HEK293T (cell line): ENCODE data around the gene USP53.

Source experiments
- CTCF ChIA-PET: fragments of 350-600 bp; formaldehyde crosslinking; extraction: SDS; loops from one replicate; lab custom pipeline; 2021; ENCODE audit warnings: antibody characterized with exemption, inconsistent platforms; lab: Yijun Ruan, JAX
- POLR2A ChIA-PET: fragments of 350-600 bp; formaldehyde crosslinking; extraction: SDS; loops from one replicate; lab custom pipeline; 2020; ENCODE audit warnings: antibody characterized with exemption, inconsistent platforms; lab: Yijun Ruan, JAX
- DNase-seq: peaks from one replicate; pipeline ENCODE4 v3.0.0; 2012; ENCODE audit warnings: mixed read lengths; ENCODE audit errors: extremely low spot score
- ARNT ChIP-seq: fragments of 450-650 bp; IDR thresholded peaks from 2 replicates; pipeline ENCODE4 v1.6.1; 2017; ENCODE audit warnings: mild to moderate bottlenecking
- BHLHE40 ChIP-seq: fragments of 450-650 bp; IDR thresholded peaks from 2 replicates; pipeline ENCODE4 v1.6.1; 2016; ENCODE audit warnings: mild to moderate bottlenecking, moderate library complexity, borderline replicate concordance
- CTBP1 ChIP-seq: fragments of 450-650 bp; IDR thresholded peaks from 2 replicates; pipeline ENCODE4 v1.6.1; 2016; ENCODE audit warnings: borderline replicate concordance
- ELF4 ChIP-seq: fragments of 450-650 bp; IDR thresholded peaks from 2 replicates; pipeline ENCODE4 v1.6.1; 2017; ENCODE audit warnings: antibody characterized with exemption
- FOXA1 ChIP-seq: fragments of 450-650 bp; IDR thresholded peaks from 2 replicates; pipeline ENCODE4 v1.6.1; 2016; ENCODE audit warnings: mild to moderate bottlenecking
- FOXK2 ChIP-seq: fragments of 450-650 bp; IDR thresholded peaks from 2 replicates; pipeline ENCODE4 v1.6.1; 2016; ENCODE audit warnings: mild to moderate bottlenecking
- FOXM1 ChIP-seq: fragments of 450-650 bp; IDR thresholded peaks from 2 replicates; pipeline ENCODE4 v1.6.1; 2017; ENCODE audit warnings: mild to moderate bottlenecking, borderline replicate concordance
- HDGF ChIP-seq: fragments of 450-650 bp; IDR thresholded peaks from 2 replicates; pipeline ENCODE4 v1.6.1; 2017; ENCODE audit warnings: antibody characterized with exemption, borderline replicate concordance
- L3MBTL2 ChIP-seq: fragments of 450-650 bp; conservative IDR thresholded peaks from 2 replicates; pipeline ENCODE4 v1.6.1; 2016; ENCODE audit warnings: mild to moderate bottlenecking
- LEF1 ChIP-seq: fragments of 450-650 bp; IDR thresholded peaks from 2 replicates; pipeline ENCODE4 v1.6.1; 2017; ENCODE audit warnings: mild to moderate bottlenecking, borderline replicate concordance
- NFRKB ChIP-seq: fragments of 450-650 bp; IDR thresholded peaks from 2 replicates; pipeline ENCODE4 v1.6.1; 2016; ENCODE audit warnings: mild to moderate bottlenecking, moderate library complexity
- PKNOX1 ChIP-seq: fragments of 450-650 bp; IDR thresholded peaks from 2 replicates; pipeline ENCODE4 v1.6.1; 2016
- SP1 ChIP-seq: fragments of 450-650 bp; IDR thresholded peaks from 2 replicates; pipeline ENCODE4 v1.6.1; 2017
- SUZ12 ChIP-seq: fragments of 450-650 bp; IDR thresholded peaks from 2 replicates; pipeline ENCODE4 v1.6.1; 2016; ENCODE audit warnings: mild to moderate bottlenecking
- TARDBP ChIP-seq: fragments of 450-650 bp; IDR thresholded peaks from 2 replicates; pipeline ENCODE4 v1.6.1; 2016
- ZNF384 ChIP-seq: fragments of 450-650 bp; IDR thresholded peaks from 2 replicates; pipeline ENCODE4 v1.6.1; 2016

USP53 gene

GRCh38 chr4:119189638-119190037 is 22.9 kb upstream of the USP53 start:
- ChIA-PET POLR2A (interaction anchor here (2.3 kb wide), 1 partner anchor 23 kb away, joined by 7 read pairs; the partner anchor contains the start of gene USP53), CTCF (interaction anchor here (1.9 kb wide), 1 partner anchor 11 kb away, joined by 4 read pairs; no protein-coding TSS in a partner anchor)
- no peak for DNase-seq
- TF ChIP-seq L3MBTL2: no peak
- no peak for TF ChIP-seq HDGF
- TF ChIP-seq TARDBP: no peak
- TF ChIP-seq SUZ12: no peak
- no peak for TF ChIP-seq CTBP1
- TF ChIP-seq LEF1: no peak
- no peak for TF ChIP-seq FOXM1

GRCh38 chr4:119190354-119190753 is 22.2 kb upstream of the USP53 start:
- POLR2A ChIA-PET: interaction anchor here (2.3 kb wide), 1 partner anchor 23 kb away, joined by 7 read pairs; the partner anchor contains the start of gene USP53
- DNase-seq: no peak
- TF ChIP-seq TARDBP (no peak), ELF4 (no peak), NFRKB (no peak), L3MBTL2 (no peak)
- CTCF ChIA-PET: interaction anchor here (0.7 to 1.9 kb wide), 2 partner anchors 12 to 47 kb away, joined by 3 to 4 read pairs; no protein-coding TSS in a partner anchor

- no peak for TF ChIP-seq ZNF384
- TF ChIP-seq NFRKB: no peak
- TF ChIP-seq LEF1: no peak
- no peak for TF ChIP-seq BHLHE40
- no peak for TF ChIP-seq HDGF
- no peak for TF ChIP-seq ELF4
- TF ChIP-seq CTBP1: no peak
- TF ChIP-seq SUZ12: no peak
- no peak for TF ChIP-seq PKNOX1
- TF ChIP-seq FOXA1: no peak
- no peak for TF ChIP-seq FOXK2
- TF ChIP-seq SP1: no peak
- TF ChIP-seq L3MBTL2: no peak
- no peak for TF ChIP-seq ARNT
- TF ChIP-seq FOXM1: no peak
- CTCF ChIA-PET: no interaction called here
- POLR2A ChIA-PET: no interaction called here
- no peak for DNase-seq
Measured at GRCh38 chr4:119191505-119191904, 21.0 kb upstream of the USP53 start.

- ChIA-PET POLR2A (no interaction called here), CTCF (no interaction called here)
- DNase-seq: no peak
- no peak for TF ChIP-seq BHLHE40
Measured at GRCh38 chr4:119197772-119198212, 14.7 kb upstream of the USP53 start.

- no peak for DNase-seq
- no peak for TF ChIP-seq ELF4
- POLR2A ChIA-PET: no interaction called here
- CTCF ChIA-PET: no interaction called here
Measured at GRCh38 chr4:119204916-119205315, 7.6 kb upstream of the USP53 start.

GRCh38 chr4:119205690-119206089 is 6.8 kb upstream of the USP53 start:
- CTCF ChIA-PET: no interaction called here
- DNase-seq: no peak
- POLR2A ChIA-PET: no interaction called here
- TF ChIP-seq ARNT: no peak
- TF ChIP-seq SP1: no peak
- TF ChIP-seq BHLHE40: no peak
- TF ChIP-seq L3MBTL2: no peak
- TF ChIP-seq SUZ12: no peak
- no peak for TF ChIP-seq TARDBP
- no peak for TF ChIP-seq CTBP1
- TF ChIP-seq LEF1: no peak

- ChIA-PET CTCF (no interaction called here), POLR2A (no interaction called here)
- DNase-seq: no peak
- TF ChIP-seq FOXA1 (no peak), SP1 (no peak), ELF4 (no peak), ARNT (no peak), TARDBP (no peak), FOXK2 (no peak), L3MBTL2 (no peak), PKNOX1 (no peak), HDGF (no peak)
Measured at GRCh38 chr4:119206178-119206577, 6.3 kb upstream of the USP53 start.

- CTCF ChIA-PET: no interaction called here
- TF ChIP-seq L3MBTL2 (no peak), FOXA1 (no peak), TARDBP (no peak), FOXM1 (no peak), SP1 (no peak), SUZ12 (no peak), LEF1 (no peak), HDGF (no peak)
- POLR2A ChIA-PET: no interaction called here
- no peak for DNase-seq
Measured at GRCh38 chr4:119207051-119207450, 5.5 kb upstream of the USP53 start.
